GM19238 (cell line): Measurements from ENCODE around the gene DYTN.
A peak's percentile ranks its signal among the peaks of the same experiment; 100 is the strongest.

Experiments
- DNase-seq: peaks from one replicate; pipeline ENCODE4 v3.0.0; 2011; ENCODE audit warnings: low spot score; ENCODE audit not compliant: insufficient read length

The DYTN gene

DNA sequence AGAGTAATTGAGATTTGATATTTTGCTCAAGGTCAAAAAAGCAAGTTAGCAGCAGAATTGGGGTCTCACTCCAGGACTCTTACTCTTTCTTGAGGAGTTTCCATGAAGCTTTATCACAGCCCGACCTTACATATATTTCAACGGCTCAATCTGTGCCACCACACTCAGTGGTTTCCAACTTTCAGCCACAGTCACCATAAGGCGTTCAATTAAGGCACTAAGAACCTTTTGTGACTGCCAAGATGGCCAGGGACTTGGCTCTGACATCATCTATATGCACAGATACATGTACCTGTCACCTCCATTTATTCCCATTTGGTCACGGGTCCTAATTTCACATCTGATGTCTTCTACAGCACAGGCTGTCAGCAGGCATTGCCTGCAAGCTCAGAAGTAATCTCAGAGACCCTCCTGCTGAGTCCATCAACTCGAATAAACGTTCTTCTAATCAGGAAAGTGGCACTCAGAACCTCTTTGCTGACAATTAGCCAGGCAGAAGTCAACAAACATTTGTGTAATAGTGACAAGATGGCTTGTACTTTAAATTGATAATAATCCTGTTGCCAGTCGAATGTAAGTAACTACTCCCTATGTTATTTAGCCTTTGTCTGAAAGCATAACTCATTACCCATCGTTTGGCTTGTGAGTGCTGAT, 16.1 kb downstream of the DYTN start:
- no peak for DNase-seq

GRCh38 chr2:206700156-206700555, 18.0 kb downstream of the DYTN start:
- no peak for DNase-seq

DNA sequence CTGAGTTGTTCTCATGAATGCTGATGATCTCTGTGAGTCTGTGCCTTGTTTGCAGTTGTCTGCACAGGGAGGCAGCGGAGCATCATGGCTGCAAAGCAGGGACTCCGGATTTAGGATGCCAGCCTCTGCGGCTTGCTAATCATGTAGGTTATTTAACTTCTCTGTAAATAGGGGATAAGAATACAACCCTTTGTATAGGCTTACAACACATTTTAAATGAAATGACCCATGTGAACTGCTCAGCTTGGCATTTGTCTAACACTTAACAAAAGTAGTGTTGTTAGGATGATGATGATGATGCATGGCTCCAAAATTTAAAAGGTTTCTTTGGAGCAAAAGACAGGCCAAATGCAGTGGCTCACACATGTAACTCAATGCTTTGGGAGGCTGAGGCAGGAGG, 19.4 kb downstream of the DYTN start:
- DNase-seq: no peak

GRCh38 chr2:206696910-206697309, 21.3 kb downstream of the DYTN start:
- no peak for DNase-seq

DNA sequence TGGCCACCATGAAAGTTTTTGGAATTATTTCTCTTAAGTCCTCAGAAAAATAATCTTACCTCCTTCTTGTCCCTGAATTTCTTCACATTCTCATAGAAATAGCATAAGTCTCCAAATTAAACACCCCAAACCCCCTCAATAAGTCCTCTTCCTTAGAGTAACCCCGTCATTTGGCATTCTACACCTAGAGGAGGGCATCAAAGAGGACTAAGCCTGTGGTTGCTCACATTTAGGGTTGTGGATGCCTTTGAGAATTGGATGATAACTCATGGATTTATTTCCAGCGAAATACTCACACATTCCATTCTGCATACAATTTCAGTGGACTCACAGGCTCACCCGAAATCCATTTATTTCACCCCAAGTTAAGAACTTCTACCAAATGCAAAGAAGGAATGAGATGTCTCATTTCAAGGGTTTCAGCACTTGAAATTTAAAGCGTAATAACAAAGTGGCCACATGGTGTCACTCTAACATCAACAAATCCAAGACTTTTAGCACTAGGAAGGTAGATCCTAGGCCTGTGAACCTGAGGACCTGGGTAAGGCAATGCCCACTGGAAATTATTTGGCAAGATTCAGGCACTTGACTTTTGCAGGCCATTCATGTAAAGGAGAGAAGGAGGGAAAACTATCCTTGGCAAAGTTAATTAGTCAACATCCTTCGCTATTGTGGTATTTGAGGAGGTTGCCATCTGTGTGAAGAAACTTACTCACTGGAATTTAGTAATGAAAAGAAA, 24.6 kb downstream of the DYTN start:
- no peak for DNase-seq

DNA sequence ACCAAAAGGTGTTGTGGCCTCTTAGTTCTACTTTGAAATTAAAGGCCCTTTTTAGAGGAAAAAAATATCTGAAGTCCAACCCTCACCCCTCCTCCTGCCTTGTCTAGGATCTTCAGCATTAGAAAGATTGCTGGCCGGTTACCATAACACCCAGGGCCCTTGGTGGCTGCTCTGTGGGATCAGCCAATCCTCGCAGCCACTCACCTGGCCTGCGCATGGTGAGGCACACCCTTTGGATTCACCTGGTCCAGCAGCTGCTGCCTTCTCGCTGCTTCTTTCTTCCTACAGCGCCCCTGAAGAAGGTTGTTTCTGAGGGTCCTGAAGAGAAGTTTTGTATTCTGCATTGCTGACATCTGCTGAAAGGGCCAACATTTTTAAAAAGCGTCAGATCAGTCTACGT, 25.2 kb downstream of the DYTN start:
- no peak for DNase-seq

DNA sequence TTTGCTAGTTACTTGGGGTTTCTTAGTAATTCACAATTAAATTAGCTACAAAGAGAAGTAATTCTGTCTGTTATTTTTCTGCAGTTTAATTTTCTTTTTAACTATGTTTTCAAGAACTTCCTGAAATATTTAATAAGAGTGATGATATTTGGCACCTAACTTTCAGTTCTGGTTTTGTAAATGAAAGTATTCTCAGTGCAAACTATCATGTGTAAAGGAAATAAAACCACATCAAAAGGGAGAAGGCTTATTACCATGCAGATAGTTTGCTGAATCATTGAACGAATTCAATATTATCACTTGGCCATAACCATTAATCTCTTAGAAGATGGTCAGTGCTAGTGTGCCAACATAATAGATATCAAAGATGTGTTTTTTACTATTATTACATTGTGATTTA, 29.2 kb downstream of the DYTN start:
- DNase-seq: no peak

DNA sequence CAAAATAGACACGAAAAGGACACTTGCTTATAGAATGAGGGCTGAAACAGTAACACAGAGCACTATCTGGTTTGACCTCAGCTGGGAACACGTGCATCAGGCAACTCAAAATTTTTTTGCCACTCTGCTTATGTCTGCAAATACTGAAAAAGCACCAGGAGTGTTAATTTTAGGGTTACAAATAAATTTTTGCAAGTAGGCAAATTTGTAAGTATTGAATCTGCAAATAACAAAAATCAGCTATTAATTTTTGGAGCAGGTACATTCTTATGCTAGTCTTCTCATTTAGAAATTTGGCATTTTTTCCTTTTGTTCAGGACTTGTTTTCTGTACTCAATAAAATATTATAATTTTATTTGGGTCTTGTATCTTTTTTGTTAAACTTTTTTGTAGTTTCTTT, 29.7 kb downstream of the DYTN start:
- DNase-seq: no peak

DNA sequence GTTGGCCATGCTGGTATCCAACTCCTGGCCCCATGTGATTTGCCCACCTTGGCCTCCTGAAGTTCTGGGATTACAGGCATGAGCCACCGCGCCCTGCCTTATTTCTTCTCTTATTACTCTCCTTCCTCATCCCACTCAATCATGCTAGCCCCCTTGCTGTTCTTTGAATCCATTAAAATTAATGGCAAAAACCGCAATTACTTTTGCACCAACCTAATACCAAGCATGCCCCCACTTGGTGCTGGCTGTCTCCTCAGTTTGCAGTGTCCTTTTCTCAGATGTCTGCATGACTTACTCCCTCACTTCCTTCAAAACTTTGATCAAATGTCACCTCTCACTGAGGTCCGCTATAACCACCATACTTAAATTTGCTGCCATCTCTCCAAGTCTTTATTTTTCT, 34.6 kb downstream of the DYTN start:
- no peak for DNase-seq

DNA sequence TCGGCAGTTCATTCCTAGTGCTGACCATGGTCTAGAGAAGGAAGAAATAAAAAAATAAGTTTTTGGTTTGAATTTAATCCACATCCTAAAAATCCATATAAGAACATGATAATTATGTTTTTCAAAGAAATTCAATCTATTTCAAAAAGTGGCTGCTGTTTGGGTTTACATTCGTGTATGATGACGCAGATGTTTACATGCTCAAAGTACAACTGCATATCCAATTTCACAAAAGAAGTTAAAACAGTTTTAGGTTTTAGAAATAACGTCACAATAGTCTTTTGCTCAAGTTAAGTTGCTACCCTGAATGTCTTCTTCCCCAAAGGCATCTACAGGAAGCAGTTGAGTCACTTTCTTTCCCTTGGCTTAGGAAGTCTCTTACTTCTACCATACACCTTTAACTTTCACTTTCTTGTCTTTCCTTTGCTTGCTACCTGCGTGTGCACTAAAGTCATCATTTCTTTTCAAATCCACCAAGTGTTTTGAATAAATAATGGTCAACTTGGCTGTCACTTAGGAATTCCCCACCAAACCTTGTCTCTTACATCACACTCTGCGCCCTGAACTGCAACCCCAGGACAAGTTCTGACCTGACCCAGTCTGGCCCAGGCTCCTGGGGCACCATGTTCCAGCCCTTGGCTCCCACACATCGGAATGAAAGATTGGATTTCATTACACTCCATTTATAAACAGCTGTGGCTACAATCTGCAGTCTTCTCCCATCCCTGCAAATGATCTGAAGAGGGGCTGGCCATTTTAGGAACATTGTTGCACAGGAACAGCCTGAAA, 47.5 kb downstream of the DYTN start:
- no peak for DNase-seq

DNA sequence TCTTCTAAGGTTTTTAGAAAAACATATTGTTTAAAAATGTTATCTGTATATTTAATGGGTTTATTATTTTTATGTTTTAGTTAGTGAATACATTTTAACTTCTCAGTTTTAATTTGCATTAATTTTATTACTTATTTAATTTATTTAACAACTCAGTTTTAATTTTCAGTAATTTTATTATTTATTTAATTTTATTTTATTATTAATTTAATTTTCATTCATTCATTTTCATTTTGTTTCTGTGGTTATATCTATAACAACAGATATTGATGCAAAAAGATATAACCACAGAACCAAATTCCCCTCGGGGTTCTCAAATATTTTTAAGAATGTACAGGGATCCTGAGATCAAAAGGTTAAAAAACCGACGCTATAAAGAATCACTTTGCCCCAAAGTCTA, 52.9 kb downstream of the DYTN start:
- DNase-seq: no peak

GRCh38 chr2:206657087-206657486, 61.1 kb downstream of the DYTN start:
- DNase-seq: no peak

GRCh38 chr2:206647985-206648384, 70.2 kb downstream of the DYTN start:
- no peak for DNase-seq

- DNase-seq: peak; percentile 10
Observed at GRCh38 chr2:206642075-206643025, 75.8 kb downstream of the DYTN start, which contains the start of gene FAM237A. FAM237A (plus strand) TSS chr2:206642487; CDS start chr2:206644237, 1,750 bp downstream.

DNA sequence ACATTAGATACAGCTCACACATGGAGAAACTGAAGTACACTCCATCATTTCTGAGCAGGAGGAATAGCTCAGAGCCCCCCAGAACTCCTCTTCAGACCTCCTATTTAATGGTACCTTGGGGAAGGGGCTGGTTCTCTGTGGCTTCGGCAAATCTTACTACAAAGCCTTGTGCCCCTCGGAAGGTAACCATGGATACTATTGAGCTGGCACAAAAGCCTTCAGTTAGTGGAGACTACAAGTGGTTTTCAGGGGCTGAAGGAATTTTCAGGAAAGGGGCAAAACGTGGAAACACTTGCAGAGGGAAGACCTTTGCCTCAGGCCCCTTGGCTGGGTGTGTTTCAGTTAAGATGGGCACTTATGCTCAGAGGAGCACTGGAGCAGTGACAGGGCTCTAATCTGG, 77.0 kb downstream of the DYTN start:
- DNase-seq: no peak

- DNase-seq: no peak
Observed at GRCh38 chr2:206639636-206640035, 78.6 kb downstream of the DYTN start.

DNA sequence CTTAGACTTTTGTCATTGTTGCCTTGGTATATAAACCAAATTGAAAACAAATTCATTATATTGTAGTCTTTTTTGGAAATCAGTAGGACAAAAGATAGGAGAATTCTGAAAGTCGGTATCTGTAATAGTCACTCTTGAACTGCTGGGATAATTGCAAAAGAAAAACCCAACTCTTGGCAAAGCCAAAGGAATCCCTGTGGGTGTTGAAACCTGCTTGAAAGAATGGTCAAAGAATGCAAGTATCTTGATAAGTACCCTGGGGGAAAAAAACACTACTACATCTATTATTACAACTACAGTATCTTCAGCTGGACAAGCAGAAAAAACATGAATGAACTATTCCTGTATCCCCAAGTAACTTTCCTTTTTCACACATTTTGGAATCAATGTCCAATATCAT, 83.2 kb downstream of the DYTN start:
- DNase-seq: no peak

GRCh38 chr2:206631340-206631739, 86.9 kb downstream of the DYTN start:
- DNase-seq: no peak

GRCh38 chr2:206627632-206628031, 90.6 kb downstream of the DYTN start:
- no peak for DNase-seq

- no peak for DNase-seq
Observed at GRCh38 chr2:206626108-206626507, 92.1 kb downstream of the DYTN start.

DNA sequence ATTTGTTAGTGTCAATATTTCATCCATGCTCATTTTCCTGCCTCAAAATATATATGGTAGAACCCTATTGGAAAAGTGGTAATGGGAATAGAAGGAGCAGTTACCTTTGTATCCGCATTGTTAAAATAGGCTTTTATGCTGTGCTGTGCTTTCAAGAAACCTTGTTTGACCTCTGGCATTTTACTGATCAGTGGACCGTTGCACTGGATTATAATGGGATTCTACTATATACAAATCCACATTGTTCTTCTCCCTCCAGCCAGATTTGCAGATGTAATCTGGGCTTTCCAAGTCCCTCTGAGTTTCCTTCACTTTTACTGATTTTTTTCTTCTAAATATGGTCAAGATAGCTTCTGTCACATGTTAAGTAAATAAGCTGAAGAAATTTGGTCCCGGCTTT, 99.2 kb downstream of the DYTN start:
- DNase-seq: no peak
